HG03045 (cell line): ENCODE results near the gene TNFAIP8.

Source experiments
- ATAC-seq: cut with Tn5 transposase; IDR thresholded peaks from one replicate; pipeline ENCODE4 v1.9.1; 2021; ENCODE audit warnings: mild to moderate bottlenecking, moderate library complexity; ENCODE audit not compliant: unreplicated experiment

The TNFAIP8 gene

DNA sequence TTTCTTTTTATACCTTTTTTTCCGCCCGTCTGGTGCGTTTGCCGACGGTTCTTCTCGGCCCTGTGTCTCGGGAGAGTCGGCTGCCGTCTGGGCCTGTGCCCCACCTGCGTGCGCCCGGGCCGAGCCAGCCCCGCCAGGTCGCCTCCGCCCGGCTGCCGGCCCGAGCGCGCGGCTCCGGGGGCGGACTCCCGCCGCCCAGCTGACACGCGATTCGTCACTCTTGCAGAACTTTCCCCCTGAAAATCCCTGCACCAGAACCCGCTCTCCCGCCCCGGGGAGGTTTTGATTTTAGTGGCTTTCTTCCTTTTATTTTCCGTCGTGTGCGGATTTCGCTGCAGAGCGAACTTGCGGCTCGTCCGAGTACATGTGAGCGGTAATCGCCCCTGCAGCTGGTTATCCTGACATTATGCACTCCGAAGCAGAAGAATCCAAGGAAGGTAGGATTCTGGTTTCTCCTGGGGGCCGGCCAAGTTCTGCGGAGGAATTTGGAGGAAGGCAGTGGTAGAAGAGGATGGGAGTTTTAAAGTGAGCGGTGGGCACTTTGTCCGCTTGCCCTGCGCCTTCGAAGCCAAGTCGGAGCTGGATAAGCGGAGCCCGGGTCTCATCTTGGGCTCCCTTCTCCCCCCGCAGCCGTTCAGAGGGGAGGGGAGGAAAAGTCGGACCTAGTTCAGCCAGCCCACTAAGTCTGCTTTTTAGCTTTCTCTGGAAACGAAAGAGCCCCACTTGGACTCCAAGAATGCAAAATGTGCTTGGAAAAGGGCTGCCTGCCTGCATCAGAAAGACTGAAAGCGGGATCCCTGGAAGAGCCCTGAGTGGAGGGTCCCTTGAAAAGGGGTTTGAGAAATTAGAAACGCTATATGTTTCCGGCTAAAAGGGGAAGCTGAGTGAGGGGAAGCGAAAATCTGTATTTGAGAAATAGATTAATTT, at the start of gene TNFAIP8:
Gene TNFAIP8, plus strand, starts transcription at position 335 of the 927 bp plus-strand sequence. Its CDS starts 72 bp downstream, at position 407.
- peak; percentile 59 for ATAC-seq

DNA sequence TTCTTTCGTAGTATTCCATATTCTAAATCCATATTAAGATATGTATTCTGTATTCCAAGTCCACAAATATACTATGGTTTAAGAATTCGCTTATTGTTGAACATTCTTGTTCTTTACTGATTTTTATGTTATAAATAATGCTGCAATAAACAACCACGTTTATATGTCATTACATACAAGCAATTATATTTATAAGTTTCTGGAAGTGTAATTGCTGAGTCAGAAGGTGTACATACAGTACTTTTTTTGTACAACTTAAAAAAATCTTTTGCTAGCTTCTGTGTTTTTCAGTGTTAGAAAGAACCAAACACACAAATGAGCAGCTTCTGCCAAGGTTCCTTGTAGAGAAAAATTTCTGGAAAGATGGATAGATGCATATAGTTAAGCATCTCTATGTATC, 48.6 kb upstream of the TNFAIP8 start:
- ATAC-seq: no peak

DNA sequence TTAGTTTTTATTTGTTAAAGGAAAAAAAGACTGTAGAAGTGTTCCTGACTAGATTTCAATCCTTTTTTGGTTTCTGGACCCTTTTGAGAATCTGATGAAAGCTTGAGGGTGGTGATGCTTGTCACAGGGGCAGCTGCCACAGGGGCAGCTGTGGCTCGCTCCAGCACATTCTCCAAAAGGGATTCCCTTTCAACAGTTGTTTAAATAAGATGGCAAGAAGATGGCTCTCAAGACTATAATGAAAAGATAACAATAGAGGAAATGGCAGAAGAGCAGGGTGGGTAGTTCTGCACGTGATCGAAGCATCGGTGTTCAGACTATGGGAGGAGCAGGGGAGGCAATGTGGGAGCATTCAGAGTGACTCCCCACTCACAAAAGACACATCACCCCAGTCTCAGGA, 46.5 kb upstream of the TNFAIP8 start:
- ATAC-seq: no peak

DNA sequence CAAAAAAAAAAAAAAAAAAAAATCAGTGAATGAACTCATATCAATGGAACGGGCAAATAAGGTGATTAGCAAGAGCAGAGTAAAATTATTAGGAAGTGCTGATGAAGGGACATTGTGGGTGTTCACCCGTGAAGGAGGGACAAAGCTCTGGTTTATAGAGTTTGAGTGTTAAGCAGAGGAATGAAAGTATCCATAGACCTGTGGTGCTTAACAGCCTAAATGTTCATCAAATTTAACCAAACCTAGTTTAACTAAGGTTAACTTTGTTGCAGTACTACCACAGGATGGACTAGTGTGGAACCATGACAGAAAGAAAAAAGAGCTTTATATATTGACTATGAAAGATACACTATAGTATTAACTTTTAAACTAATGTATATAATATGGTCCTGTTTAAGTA, 44.1 kb upstream of the TNFAIP8 start:
- ATAC-seq: no peak

DNA sequence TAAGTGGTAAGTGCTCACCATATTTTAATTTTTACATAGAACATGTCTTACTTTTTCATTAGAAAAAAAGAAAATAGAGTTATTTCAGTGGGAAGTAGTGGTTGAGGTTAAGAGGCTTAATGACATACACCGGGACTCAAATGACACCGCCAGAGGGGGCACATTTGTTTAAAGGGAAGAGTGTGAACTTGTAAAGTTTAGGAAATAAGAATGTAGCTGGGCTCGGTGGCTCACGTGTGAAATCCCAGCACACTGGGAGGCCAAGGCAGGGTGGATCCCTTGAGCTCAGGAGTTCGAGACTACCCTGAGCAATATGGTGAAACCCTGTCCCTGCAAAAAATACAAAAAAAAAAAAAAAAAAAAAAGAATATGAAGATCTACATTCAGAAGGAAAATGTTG, 43.4 kb upstream of the TNFAIP8 start:
- no peak for ATAC-seq

DNA sequence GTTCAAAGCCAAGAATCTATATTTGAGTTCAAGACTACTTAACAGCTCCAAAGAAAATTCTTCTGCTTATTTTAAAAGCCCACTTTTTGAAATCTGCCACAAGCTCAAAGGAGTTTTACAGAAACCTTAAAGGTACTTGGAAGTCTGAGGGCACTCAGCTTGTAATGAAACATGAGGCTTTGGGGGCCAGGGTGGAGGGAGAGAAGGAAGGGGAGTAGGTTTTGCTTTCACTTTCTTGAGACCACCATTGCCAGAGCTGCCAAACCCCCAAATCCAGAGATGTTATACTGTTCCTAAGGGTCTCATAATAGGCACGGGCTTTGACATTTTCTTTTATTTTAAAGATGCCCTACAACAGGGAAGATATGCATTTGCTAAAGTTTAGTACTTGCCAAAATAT, 42.6 kb upstream of the TNFAIP8 start:
- ATAC-seq: no peak

DNA sequence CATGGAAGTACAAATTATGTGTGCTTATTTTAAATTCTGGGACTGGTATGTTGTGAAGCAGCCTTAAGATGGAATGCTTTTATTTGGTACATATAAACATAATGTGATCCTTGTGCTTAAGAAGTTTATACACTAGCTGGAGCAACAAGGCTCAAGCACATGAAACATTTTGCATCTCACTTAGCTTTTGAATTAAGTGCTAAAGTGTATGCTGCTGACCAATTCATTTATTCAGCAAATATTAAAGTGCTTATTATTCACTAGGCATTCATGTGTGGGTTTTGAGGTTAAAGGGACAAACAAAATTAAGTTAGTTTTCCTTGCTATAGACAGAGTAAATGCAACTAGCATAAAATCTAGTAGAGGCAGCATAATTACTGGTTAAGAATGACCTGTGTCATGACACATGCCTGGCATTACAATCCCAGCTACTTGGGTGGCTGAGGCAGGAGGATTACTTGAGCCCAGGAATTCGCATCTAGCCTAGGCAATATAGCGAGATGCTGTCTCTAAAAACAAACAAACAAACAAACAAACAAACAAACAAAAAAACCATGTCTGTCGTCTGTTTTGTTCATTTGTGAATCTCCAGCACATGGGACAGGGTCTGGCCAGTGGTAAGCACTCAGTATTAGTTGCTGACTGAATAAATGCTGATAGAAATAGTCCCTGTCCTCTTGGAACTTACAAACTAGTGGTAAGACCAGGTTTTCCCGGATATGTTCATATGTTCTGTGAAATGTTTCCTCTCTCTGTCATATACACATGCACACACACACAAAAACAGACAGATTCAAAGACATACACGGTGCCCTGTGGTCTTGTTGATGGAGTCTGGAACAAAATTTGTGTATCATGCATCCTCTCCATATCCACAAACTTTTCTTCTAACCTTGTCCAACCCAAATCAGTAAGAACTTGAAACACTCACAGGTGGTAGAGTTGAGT, 41.9 kb upstream of the TNFAIP8 start:
- no peak for ATAC-seq

DNA sequence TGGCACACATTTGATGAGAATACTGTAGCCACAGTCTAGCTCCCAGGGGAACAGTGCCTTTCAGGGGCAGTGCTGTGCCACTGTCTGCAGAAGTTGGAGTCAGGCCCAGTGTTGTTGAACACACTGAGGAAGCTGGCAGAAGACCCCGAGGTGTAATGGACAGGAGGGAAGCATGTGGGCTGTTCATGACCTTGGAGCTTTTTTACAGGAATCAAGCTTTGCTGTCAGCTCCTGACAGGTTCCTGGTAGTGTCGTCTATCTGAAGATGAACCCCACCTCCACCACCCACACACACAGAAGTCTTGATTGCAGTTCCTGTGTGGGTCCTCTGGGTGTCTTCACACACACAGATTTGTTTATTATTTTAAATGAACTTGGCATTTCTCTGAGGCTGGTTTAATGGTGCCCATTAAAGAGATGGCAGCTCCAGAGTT, 40.3 kb upstream of the TNFAIP8 start:
- peak; percentile 76 for ATAC-seq

DNA sequence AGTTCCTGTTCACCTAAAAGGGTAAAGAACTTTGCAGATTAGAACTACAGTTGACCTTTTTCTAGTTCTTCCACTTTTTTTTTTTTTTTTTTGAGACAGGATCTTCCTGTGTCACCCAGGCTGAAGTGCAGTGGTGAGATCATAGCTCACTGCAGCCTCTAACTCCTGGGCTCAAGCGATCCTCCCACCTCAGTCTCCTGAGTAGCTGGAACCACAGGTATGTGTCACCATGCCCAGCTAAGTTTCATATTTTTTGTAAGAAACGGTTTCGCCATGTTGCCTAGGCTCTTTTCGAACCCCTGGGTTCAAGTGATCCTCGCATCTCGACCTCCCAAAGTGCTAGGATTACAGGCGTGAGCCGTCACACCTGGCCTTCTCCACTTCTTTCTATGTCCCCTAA, 39.7 kb upstream of the TNFAIP8 start:
- ATAC-seq: no peak

DNA sequence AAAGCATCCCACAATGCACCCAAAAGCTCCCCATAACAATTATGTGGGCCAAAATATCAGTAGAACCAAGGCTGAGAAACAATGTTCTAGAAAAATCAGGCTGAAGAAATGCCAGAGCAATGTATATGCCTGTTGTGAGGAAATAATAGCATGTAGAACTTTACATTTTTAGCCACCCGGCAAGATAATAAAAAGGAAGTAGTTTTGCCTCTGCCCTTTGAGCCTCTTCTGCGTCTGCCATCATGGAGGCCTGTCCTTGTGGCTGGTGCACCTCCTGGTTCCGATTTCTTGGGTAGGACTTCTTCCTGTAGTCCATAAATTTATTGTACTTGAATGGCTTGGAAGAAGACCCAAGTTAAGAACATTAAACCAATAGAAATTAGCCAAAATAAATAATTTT, 38.9 kb upstream of the TNFAIP8 start:
- no peak for ATAC-seq

DNA sequence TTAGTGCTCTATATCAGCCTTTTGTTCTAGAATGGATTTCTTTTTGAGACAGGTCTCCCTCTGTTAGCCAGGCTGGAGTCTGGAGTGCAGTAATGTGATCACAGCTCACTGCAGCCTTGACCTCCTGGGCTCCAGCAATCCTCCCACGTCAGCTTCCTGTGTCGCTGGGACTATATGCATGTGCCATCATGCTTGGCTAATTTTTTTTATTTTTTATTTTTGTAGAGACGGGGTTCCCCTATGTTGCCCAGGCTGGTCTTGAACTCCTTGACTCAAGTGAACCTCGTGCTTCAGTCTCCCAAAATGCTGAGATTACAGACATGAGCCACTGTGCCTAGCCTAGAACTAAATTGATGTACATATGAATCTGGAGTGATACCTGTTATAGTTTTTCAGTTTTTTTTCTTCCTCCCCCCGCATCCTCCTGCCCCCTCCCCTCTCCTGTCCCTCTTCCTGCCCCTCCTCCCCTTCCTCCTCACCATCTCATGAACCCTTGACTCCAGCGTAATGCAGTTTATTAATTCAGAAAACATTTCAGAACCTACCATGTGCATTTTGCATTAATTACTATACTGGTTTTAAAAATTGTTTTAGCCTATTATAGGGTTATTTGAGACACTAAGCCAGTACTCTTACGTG, 37.4 kb upstream of the TNFAIP8 start:
- no peak for ATAC-seq

DNA sequence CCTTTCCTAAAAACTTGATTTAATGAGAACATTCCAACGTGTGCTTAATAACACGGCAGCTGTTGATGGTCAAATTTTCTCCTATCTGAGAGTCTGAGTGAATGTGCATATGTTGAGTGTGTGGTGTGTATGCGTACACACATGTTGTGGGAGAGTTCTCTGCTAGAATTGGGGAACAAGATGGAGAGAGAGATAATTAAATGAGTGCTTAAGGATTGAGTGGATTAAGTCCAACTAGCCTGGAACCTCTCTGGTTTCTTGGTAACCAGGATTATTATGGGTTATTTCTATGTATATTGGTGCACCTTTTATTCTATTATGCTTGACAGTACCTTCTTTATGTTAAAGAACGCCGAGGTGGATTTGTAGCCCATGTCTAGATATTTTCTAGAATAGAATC, 36.4 kb upstream of the TNFAIP8 start:
- no peak for ATAC-seq

DNA sequence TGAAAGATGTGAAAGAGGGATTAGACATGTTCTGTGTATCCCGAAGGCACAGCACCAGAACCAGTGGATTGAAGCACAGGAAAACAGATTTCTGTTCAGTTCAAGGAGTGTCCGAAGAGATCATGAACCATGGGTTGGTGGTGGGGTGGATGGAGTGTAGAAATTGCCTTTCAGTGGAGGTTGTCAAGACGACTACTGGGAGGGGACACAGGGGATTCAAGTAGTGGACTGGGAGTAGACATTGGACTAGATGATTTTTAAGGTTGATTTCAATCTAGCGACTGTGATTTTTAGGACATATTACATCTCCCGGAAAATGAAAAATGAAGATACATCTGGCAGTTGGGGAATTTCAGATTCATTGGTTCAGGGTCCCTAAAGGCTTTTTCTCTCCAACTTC, 35.9 kb upstream of the TNFAIP8 start:
- ATAC-seq: no peak

DNA sequence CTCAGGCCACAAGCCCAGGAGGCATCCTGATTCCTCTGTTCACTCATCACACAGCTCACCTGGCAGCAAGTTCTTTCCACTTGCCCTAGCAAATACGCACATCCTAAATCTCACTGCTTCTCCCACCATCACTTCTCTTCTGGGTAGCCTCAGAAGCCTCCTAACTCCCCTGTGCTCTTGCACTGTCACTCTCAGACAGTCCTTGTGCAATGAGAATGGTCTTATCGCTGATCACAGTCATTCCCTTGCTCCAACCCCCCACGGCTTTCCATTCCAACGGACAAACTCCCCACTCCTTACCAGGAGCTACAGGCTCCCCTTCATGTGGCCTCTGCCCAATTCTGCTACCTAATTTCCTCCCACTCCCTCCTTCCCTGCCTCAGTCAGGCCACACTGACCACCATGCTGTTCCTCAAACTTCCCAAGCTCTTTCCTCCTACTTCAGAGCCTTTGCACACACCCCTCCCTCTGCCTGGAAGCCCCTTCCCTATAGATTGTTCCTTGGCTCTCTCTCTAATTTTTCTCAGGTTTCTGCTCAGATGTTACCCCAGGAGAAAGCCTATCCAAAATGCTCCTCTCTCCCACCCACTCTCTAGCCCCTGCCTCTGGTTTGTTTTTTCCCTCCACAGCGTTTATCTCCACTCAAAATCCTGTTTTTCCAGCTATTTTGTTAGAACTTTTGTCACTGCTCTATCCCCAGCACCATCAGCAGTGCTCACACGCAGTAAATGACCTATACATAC, 34.1 kb upstream of the TNFAIP8 start:
- no peak for ATAC-seq

DNA sequence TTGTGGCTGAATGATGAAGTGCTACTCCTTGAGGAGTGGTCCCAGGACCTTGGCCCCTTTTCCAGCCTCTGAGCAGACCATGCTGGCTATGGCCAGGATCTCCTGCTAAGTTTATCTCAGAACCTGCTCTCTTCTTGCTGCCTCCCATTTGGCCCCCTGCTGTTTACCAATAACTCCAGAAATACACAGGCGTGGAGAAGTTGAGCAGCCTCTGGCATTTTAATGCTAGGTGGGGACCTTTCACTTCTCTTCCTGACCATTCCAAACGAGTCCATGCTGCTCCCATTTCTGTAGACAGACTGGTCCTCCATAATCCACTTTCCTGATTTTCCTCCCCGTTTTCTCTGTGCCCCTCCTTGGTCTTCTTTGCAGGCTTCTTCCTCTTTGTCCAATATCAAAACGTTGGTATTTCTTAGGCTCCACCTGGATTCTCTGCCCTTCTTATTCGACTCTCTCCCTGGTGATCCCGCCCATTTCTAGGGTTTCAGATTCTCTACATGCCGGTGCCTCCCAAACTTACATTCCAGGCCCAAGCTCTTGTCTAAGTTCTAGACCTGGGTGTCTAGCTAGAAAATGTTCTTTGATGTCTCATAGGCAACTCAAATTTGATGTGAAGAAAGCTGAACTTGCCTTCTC, 33.4 kb upstream of the TNFAIP8 start:
- no peak for ATAC-seq

DNA sequence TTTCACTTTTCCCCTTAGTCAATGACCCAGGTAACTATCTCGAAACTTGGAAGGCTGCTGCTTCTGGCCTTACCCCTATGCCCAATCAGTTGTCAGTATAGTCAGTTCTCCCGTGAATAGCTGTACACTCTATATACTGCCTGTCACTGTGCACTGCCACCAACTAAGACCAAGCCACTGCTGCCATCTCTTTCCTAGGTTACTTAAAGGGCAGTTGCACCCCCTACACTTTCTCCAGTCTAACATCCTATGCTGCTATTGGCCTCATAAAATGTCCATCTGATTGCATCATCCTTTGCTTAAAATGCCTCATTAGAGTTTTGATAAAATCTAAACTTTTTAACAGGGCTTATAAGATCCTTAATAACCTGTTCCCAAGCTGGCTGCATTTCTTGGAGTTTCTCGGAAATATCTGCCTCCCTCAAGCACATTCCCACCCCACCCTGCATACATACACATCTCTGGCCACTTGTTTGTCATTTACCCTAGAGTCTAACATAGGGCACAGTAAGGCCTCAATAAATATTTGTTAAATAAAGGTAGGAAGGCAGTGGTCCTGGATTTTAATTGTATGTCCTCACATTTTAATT, 32.8 kb upstream of the TNFAIP8 start:
- no peak for ATAC-seq

DNA sequence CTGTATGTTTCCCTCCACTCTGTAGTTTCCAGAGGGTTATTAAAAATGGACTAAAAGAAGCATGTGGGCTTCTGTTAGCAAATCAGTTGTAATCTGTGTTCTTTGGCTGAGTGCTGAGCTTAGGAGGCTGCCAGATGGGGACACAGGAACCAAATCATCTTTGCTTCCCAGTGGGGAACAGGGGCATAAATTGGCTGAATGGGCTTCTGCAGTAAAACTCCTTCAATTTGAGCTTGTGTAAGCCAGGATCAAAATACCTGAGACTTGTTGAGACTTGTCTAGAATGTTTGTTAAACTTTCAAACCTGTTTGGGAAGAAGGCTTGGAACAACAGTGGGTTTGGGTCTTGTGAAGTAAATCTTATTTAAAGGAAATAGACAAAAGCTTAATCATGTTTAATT, 32.2 kb upstream of the TNFAIP8 start:
- ATAC-seq: no peak

DNA sequence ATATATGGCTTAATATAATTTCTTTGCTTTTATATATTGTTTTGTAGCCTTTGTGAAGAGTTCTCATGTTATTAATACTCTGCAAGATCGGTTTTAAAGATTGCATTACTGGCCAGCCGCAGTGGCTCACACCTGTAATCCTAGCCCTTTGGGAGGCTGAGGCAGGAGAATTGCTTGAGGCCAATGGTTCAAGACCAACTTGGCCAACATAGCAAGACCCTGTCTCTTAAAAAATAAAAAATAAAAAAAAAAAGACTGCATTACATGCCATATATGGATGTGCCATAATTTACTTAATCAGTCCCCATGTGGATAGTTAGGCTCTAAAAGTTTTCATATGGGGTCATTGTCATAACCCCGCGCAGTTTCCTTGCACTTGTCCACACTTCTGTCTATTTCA, 31.0 kb upstream of the TNFAIP8 start:
- no peak for ATAC-seq

DNA sequence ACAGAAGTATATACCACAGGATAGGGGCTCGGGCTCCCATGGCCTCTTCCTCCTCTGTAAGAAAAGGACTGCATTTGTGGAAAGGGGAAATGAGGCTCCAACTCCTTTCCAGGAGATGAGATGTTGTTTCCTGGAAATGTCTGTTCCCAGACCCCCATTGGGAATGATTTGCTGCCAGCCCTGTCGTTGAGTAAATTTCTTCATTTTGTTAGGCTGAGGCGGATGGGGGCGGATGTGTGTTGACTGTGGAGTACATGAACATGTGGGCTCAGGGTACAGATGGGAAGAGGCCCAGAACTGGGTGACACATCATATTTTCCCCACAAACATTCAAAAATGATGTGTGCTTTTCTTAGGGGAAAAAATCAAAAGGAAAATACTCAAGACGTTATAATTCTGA, 28.8 kb upstream of the TNFAIP8 start:
- no peak for ATAC-seq
